T-cell (primary cell): ENCODE data around the gene TTC33. TPM values are rescaled to one million over a fixed set of nuclear protein-coding genes. Genes with fewer than 3 reads are reported as not detected.
"Not testable (repeated sequence)": the region's sequence is repeated elsewhere in the genome, so short reads cannot be mapped to it uniquely, and the experiment has no call there.

Experiments used
- ATAC-seq, 4 experiments: fragments of 200-7000 bp in 3 of 4; fragments of 150-1000 bp in 1 of 4; cut with Tn5 transposase; replicated peaks in 1 of 4; 1 replicate in 3 of 4; 2 replicates in 1 of 4; pipeline ENCODE4 v1.10.0; 2021; ENCODE audit warnings: moderate library complexity in 3 of 4, mild to moderate bottlenecking in 2 of 4, moderate number of reproducible peaks in 1 of 4
- CTCF ChIA-PET, 2 donors: fragments of 300-600 bp; sonication (Branson Sonifier 250); formaldehyde crosslinking; loops; one replicate each; lab custom pipeline; 2022; ENCODE audit warnings: antibody characterized with exemption in 2 of 2; lab: Charles Lee
- POLR2A ChIA-PET, 2 donors: fragments of 300-600 bp; sonication (Branson Sonifier 250); formaldehyde crosslinking; loops; one replicate each; lab custom pipeline; 2022; ENCODE audit warnings: antibody characterized with exemption in 2 of 2; lab: Charles Lee
- DNase-seq, 35 experiments: peaks; one replicate each; pipeline versions ENCODE4 v3.0.0 to v3.0.0-alpha.2; 2013 to 2023
- H3K27ac ChIP-seq: one replicate; pipeline ENCODE4 v1.5.1; 2013; ENCODE audit warnings: low read length
- H3K27me3 ChIP-seq, 2 experiments: replicated peaks in 1 of 2; 1 replicate in 1 of 2; 2 replicates in 1 of 2; pipeline versions ENCODE4 v1.6.1 to v1.7.0; 2013; ENCODE audit warnings: low read length in 1 of 2, mixed read lengths in 1 of 2; ENCODE audit not compliant: control insufficient read depth in 2 of 2, insufficient read depth in 2 of 2; ENCODE audit errors: extremely low read depth in 1 of 2
- H3K36me3 ChIP-seq, 2 donors: 1 replicate in 1 of 2; 2 replicates in 1 of 2; pipeline versions ENCODE4 v1.6.1 to v1.7.0; 2013; ENCODE audit warnings: low read length in 1 of 2; ENCODE audit not compliant: control insufficient read depth in 2 of 2, insufficient read depth in 1 of 2; ENCODE audit errors: extremely low read depth in 1 of 2
- H3K4me1 ChIP-seq, 2 experiments: 1 replicate in 1 of 2; 2 replicates in 1 of 2; pipeline versions ENCODE4 v1.6.1 to v1.7.0; 2013; ENCODE audit warnings: low read length in 2 of 2, mixed read lengths in 1 of 2; ENCODE audit not compliant: insufficient read depth in 2 of 2, control insufficient read depth in 1 of 2; ENCODE audit errors: extremely low read depth in 1 of 2
- H3K4me3 ChIP-seq, 2 donors: 1 replicate in 1 of 2; 2 replicates in 1 of 2; pipeline versions ENCODE4 v1.5.1 to v1.7.0; 2013; ENCODE audit warnings: mild to moderate bottlenecking in 2 of 2, low read length in 1 of 2, moderate library complexity in 1 of 2; ENCODE audit not compliant: control insufficient read depth in 1 of 2; ENCODE audit errors: extremely low read depth in 1 of 2
- H3K9me3 ChIP-seq: 2 replicates; pipeline ENCODE4 v1.7.0; 2013
- H3K27ac Mint-ChIP-seq, 2 donors: one replicate each; pipeline ENCODE4 v1.8.0; 2020 to 2021; ENCODE audit warnings: mild to moderate bottlenecking in 2 of 2, mixed read lengths in 2 of 2
- H3K27me3 Mint-ChIP-seq, 2 donors: one replicate each; pipeline ENCODE4 v1.8.0; 2021 to 2022; ENCODE audit warnings: mixed read lengths in 2 of 2
- H3K36me3 Mint-ChIP-seq: one replicate; pipeline ENCODE4 v1.8.0; 2021; ENCODE audit warnings: mixed read lengths
- H3K4me1 Mint-ChIP-seq, 3 donors: one replicate each; pipeline ENCODE4 v1.8.0; 2020 to 2022; ENCODE audit warnings: mixed read lengths in 3 of 3, mild to moderate bottlenecking in 1 of 3
- H3K4me3 Mint-ChIP-seq, 3 donors: one replicate each; pipeline ENCODE4 v1.8.0; 2020 to 2022; ENCODE audit warnings: mild to moderate bottlenecking in 3 of 3, mixed read lengths in 3 of 3, moderate library complexity in 3 of 3
- H3K9me3 Mint-ChIP-seq, 3 donors: one replicate each; pipeline ENCODE4 v1.8.0; 2020 to 2022; ENCODE audit warnings: mixed read lengths in 3 of 3
- WGBS: methylation state at CpG from one replicate; pipeline ENCODE4 v1.1.5; 2013; ENCODE audit warnings: missing lambda C conversion rate; ENCODE audit not compliant: insufficient coverage; 5-methylcytosine and 5-hydroxymethylcytosine counted together
- total RNA-seq, 35 experiments: library from RNA in 6 of 35; stranded (reverse) in 6 of 35; fragments of 120-200 nt in 1 of 35; gene quantifications; one replicate each; pipeline versions ENCODE4 v1.2.1 to v1.2.4 and lab custom pipeline; 2013 to 2026

Gene TTC33
- total RNA-seq, 5 donors from 2014 or later (not counting 1 experiment from before 2014, with no cell fraction given), result 8.3 to 15.4 (median 13.6) TPM

- CTCF ChIA-PET, result interaction anchor here in 1 of 2 donors (0.9 kb wide), 1 partner anchor 38 kb away, joined by 3 read pairs; no protein-coding TSS in a partner anchor
- H3K27ac Mint-ChIP-seq, H3K4me1 ChIP-seq, H3K27me3 Mint-ChIP-seq, H3K27me3 ChIP-seq, H3K4me3 Mint-ChIP-seq, H3K27ac ChIP-seq, DNase-seq, H3K4me1 Mint-ChIP-seq, ATAC-seq, H3K4me3 ChIP-seq, H3K9me3 ChIP-seq: not testable (repeated sequence)
- peaks cover 0 to 12% of the 10 kb centered on the region in 2 donors for H3K36me3 ChIP-seq
- Mint-ChIP-seq H3K36me3 (peaks cover 81% of the 10 kb centered on the region), H3K9me3 (peaks cover 27 to 53% (median 40%) of the 10 kb centered on the region in 3 donors)
- POLR2A ChIA-PET, result interaction anchor here in 1 of 2 donors (0.6 kb wide), 1 partner anchor 33 kb away, joined by 7 read pairs; no protein-coding TSS in a partner anchor
Measured at GRCh38 chr5:40702027-40702426, 53.7 kb downstream of the TTC33 start.

GRCh38 chr5:40700116-40700782 is 55.5 kb downstream of the TTC33 start:
- POLR2A ChIA-PET, result no interaction called here
- DNase-seq (no peak), ATAC-seq (peak in 1 of 4 experiments; percentile 36)
- Histone ChIP-seq H3K4me3 (no peak overlapping the region), H3K27ac (no peak overlapping the region), H3K27me3 (no peaks in the 10 kb centered on the region), H3K4me1 (no peaks in the 10 kb centered on the region), H3K36me3 (peaks cover 0 to 24% of the 10 kb centered on the region in 2 donors), H3K9me3 (no peaks in the 10 kb centered on the region)
- peaks cover 81% of the 10 kb centered on the region for H3K36me3 Mint-ChIP-seq
- H3K9me3 Mint-ChIP-seq, result peaks cover 27 to 42% (median 31%) of the 10 kb centered on the region in 3 donors
- no peaks in the 10 kb centered on the region for H3K27me3 Mint-ChIP-seq
- no peak overlapping the region for H3K27ac Mint-ChIP-seq
- H3K4me1 Mint-ChIP-seq, result peaks cover 0 to 12% (median 4%) of the 10 kb centered on the region in 3 donors
- H3K4me3 Mint-ChIP-seq, result no peak overlapping the region
- CTCF ChIA-PET, result no interaction called here
- 81% methylated on average over 2 of the region's 5 CpGs for WGBS

GRCh38 chr5:40694433-40694832 is 61.3 kb downstream of the TTC33 start:
- Histone ChIP-seq H3K4me1 (peaks cover 4 to 21% of the 10 kb centered on the region in 2 experiments), H3K4me3 (no peak overlapping the region), H3K9me3 (no peaks in the 10 kb centered on the region), H3K36me3 (peaks cover 6 to 59% of the 10 kb centered on the region in 2 donors), H3K27me3 (no peaks in the 10 kb centered on the region), H3K27ac (no peak overlapping the region)
- no peaks in the 10 kb centered on the region for H3K27me3 Mint-ChIP-seq
- no peak for DNase-seq
- H3K9me3 Mint-ChIP-seq, result no peaks in the 10 kb centered on the region
- peaks cover 27 to 48% (median 32%) of the 10 kb centered on the region in 3 donors for H3K4me1 Mint-ChIP-seq
- H3K27ac Mint-ChIP-seq, result no peak overlapping the region
- POLR2A ChIA-PET, result interaction anchor here (0.5 to 2.1 kb wide), 3 partner anchors 11 to 1123 kb away, joined by 3 to 10 read pairs (median 3); no protein-coding TSS in a partner anchor
- peak overlapping the region in 1 of 3 donors; percentile 12 for H3K4me3 Mint-ChIP-seq
- no peak for ATAC-seq
- H3K36me3 Mint-ChIP-seq, result peaks cover 56% of the 10 kb centered on the region
- CTCF ChIA-PET, result no interaction called here

- CTCF ChIA-PET, result no interaction called here
- WGBS, result 97% methylated on average over 7 of the region's 9 CpGs
- peak overlapping the region; percentile 13 to 16 for H3K27ac Mint-ChIP-seq
- H3K4me1 Mint-ChIP-seq, result peaks cover 51 to 70% (median 56%) of the 10 kb centered on the region in 3 donors
- H3K4me3 Mint-ChIP-seq, result peak overlapping the region in 1 of 3 donors; percentile 24
- H3K9me3 Mint-ChIP-seq, result no peaks in the 10 kb centered on the region
- H3K27me3 Mint-ChIP-seq, result no peaks in the 10 kb centered on the region
- peaks cover 56% of the 10 kb centered on the region for H3K36me3 Mint-ChIP-seq
- peak in 1 of 4 experiments; percentile 13 for ATAC-seq
- POLR2A ChIA-PET, result interaction anchor here in 1 of 2 donors (0.6 to 0.7 kb wide), 2 partner anchors 60 to 328 kb away, joined by 3 read pairs; no protein-coding TSS in a partner anchor
- Histone ChIP-seq H3K4me1 (peaks cover 19 to 37% of the 10 kb centered on the region in 2 experiments), H3K36me3 (peaks cover 6 to 67% of the 10 kb centered on the region in 2 donors), H3K4me3 (no peak overlapping the region), H3K9me3 (no peaks in the 10 kb centered on the region), H3K27me3 (no peaks in the 10 kb centered on the region), H3K27ac (no peak overlapping the region)
- DNase-seq, result no peak
Measured at GRCh38 chr5:40691894-40692293, 63.9 kb downstream of the TTC33 start.

- H3K36me3 Mint-ChIP-seq, result peaks cover 54% of the 10 kb centered on the region
Measured at GRCh38 chr5:40690267-40690666, 65.5 kb downstream of the TTC33 start.

GRCh38 chr5:40689438-40689837 is 66.3 kb downstream of the TTC33 start:
- peaks cover 49% of the 10 kb centered on the region for H3K36me3 Mint-ChIP-seq
- no peaks in the 10 kb centered on the region for H3K27me3 Mint-ChIP-seq
- no peak overlapping the region for H3K4me3 ChIP-seq
- no peak overlapping the region for H3K27ac ChIP-seq
- H3K27me3 ChIP-seq, result no peaks in the 10 kb centered on the region
- peaks cover 6 to 66% of the 10 kb centered on the region in 2 donors for H3K36me3 ChIP-seq
- peak overlapping the region; percentile 81 to 92 for H3K27ac Mint-ChIP-seq
- WGBS, result 7% methylated on average over 2 of the region's 3 CpGs
- ChIA-PET CTCF (interaction anchor here (0.6 to 2.0 kb wide), 15 partner anchors 19 to 945 kb away, joined by 3 to 14 read pairs (median 3); no protein-coding TSS in a partner anchor), POLR2A (interaction anchor here in 1 of 2 donors (0.6 to 0.8 kb wide), 3 partner anchors 35 to 282 kb away, joined by 3 to 10 read pairs (median 3); no protein-coding TSS in a partner anchor)
- peaks cover 72 to 80% (median 76%) of the 10 kb centered on the region in 3 donors for H3K4me1 Mint-ChIP-seq
- H3K4me1 ChIP-seq, result peaks cover 36 to 43% of the 10 kb centered on the region in 2 experiments
- no peaks in the 10 kb centered on the region for H3K9me3 Mint-ChIP-seq
- DNase-seq (peak in 1 of 35 experiments; percentile 50), ATAC-seq (peak in 3 of 4 experiments; percentile 58 to 80 (median 72))
- H3K9me3 ChIP-seq, result no peaks in the 10 kb centered on the region
- H3K4me3 Mint-ChIP-seq, result peak overlapping the region in 2 of 3 donors; percentile 2 to 59

More at GRCh38 chr5:40690267-40690666, 65.5 kb downstream of the TTC33 start:
- Histone ChIP-seq H3K4me1 (peaks cover 29 to 43% of the 10 kb centered on the region in 2 experiments), H3K36me3 (peaks cover 6 to 66% of the 10 kb centered on the region in 2 donors), H3K9me3 (no peaks in the 10 kb centered on the region), H3K4me3 (no peak overlapping the region), H3K27me3 (no peaks in the 10 kb centered on the region), H3K27ac (no peak overlapping the region)
- Mint-ChIP-seq H3K9me3 (no peaks in the 10 kb centered on the region), H3K4me3 (peak overlapping the region in 2 of 3 donors; percentile 31 to 44), H3K27ac (peak overlapping the region; percentile 66 to 73), H3K4me1 (peaks cover 67 to 77% (median 70%) of the 10 kb centered on the region in 3 donors), H3K27me3 (no peaks in the 10 kb centered on the region)
- ATAC-seq (no peak), DNase-seq (no peak)
- WGBS, result no CpG with 5 or more reads among the region's 3 CpGs
- ChIA-PET CTCF (interaction anchor here (0.6 to 1.2 kb wide), 5 partner anchors 109 to 741 kb away, joined by 3 to 5 read pairs (median 4); no protein-coding TSS in a partner anchor), POLR2A (interaction anchor here (0.6 to 1.6 kb wide), 5 partner anchors 10 to 745 kb away, joined by 3 to 5 read pairs (median 3); partner anchors contain the start of gene PTGER4 (in 1 of the 2))
